H1 (cell line): Measurements from ENCODE around the gene FXYD3. TPM values are rescaled to one million over a fixed set of nuclear protein-coding genes. Genes with fewer than 3 reads are reported as not detected.

ENCODE experiments used
- CTCF ChIA-PET: fragments of 300-600 bp; sonication (Branson Sonifier 250); formaldehyde crosslinking; loops from one replicate; lab custom pipeline; 2021; ENCODE audit not compliant: partially characterized antibody; lab: Charles Lee
- POLR2A ChIA-PET: fragments of 300-600 bp; sonication (Branson Sonifier 250); formaldehyde crosslinking; loops from one replicate; lab custom pipeline; 2021; ENCODE audit warnings: inconsistent platforms; ENCODE audit not compliant: partially characterized antibody; lab: Charles Lee
- DNase-seq, 2 experiments: peaks; one replicate each; pipeline versions ENCODE4 v3.0.0 to v3.0.0-alpha.2; 2010 to 2022; ENCODE audit warnings: low spot score in 2 of 2, low read depth in 1 of 2, mixed read lengths in 1 of 2
- FAIRE-seq: peaks from 2 replicates; lab custom pipeline; 2011; peaks lifted over from hg19 to GRCh38; lab: Jason Lieb, UNC
- H2AFZ ChIP-seq: 2 replicates; pipeline ENCODE4 v1.8.1; 2012; ENCODE audit warnings: low read length, inconsistent platforms
- H2AK5ac ChIP-seq: 2 replicates; pipeline ENCODE4 v1.6.1; 2013; ENCODE audit warnings: low read depth, low read length
- H2BK120ac ChIP-seq: replicated peaks from 2 replicates; pipeline ENCODE3; 2013; ENCODE audit warnings: low read depth, low read length, inconsistent platforms
- H2BK12ac ChIP-seq: 2 replicates; pipeline ENCODE4 v1.6.1; 2013; ENCODE audit warnings: low read depth, low read length
- H2BK15ac ChIP-seq: 2 replicates; pipeline ENCODE4 v1.6.1; 2013; ENCODE audit warnings: low read length
- H2BK20ac ChIP-seq: 2 replicates; pipeline ENCODE4 v1.6.1; 2013; ENCODE audit warnings: low read length
- H2BK5ac ChIP-seq: 2 replicates; pipeline ENCODE4 v1.6.1; 2013; ENCODE audit warnings: low read depth, low read length
- H3K14ac ChIP-seq: 2 replicates; pipeline ENCODE4 v1.6.1; 2013; ENCODE audit warnings: inconsistent platforms; ENCODE audit not compliant: insufficient read length
- H3K18ac ChIP-seq: 2 replicates; pipeline ENCODE4 v1.6.1; 2013; ENCODE audit warnings: low read length; ENCODE audit errors: extremely low read depth
- H3K23ac ChIP-seq: 2 replicates; pipeline ENCODE4 v1.6.1; 2013; ENCODE audit warnings: inconsistent platforms; ENCODE audit not compliant: insufficient read length
- H3K23me2 ChIP-seq: 2 replicates; pipeline ENCODE4 v1.6.1; 2013; ENCODE audit warnings: low read depth, low read length
- H3K27ac ChIP-seq: 2 replicates; pipeline ENCODE4 v1.6.1; 2011; ENCODE audit warnings: low read depth, low read length, inconsistent platforms
- H3K27me3 ChIP-seq, 4 experiments: replicated peaks in 1 of 4; 1 replicate in 1 of 4; 2 replicates in 3 of 4; pipeline versions ENCODE4 v1.6.1 to v1.8.1; 2011 to 2013; ENCODE audit warnings: low read length in 3 of 4, mild to moderate bottlenecking in 3 of 4, inconsistent platforms in 2 of 4, mixed read lengths in 2 of 4, moderate library complexity in 1 of 4; ENCODE audit not compliant: control insufficient read depth in 3 of 4, insufficient read depth in 3 of 4; ENCODE audit errors: extremely low read depth in 1 of 4
- H3K36me3 ChIP-seq, 4 experiments: 2 replicates each; pipeline versions ENCODE4 v1.6.1 to v1.8.1; 2011 to 2013; ENCODE audit warnings: mild to moderate bottlenecking in 4 of 4, low read length in 3 of 4, moderate library complexity in 2 of 4, control low read depth in 1 of 4, inconsistent platforms in 1 of 4; ENCODE audit not compliant: insufficient read depth in 4 of 4, control insufficient read depth in 2 of 4
- H3K4ac ChIP-seq: replicated peaks from 2 replicates; pipeline ENCODE3; 2013; ENCODE audit warnings: low read length, low read depth, mixed read lengths, inconsistent platforms; ENCODE audit not compliant: insufficient read length
- H3K4me1 ChIP-seq, 4 experiments: replicated peaks in 1 of 4; 1 replicate in 1 of 4; 2 replicates in 3 of 4; pipeline versions ENCODE4 v1.6.1 to v1.8.1; 2011 to 2013; ENCODE audit warnings: low read length in 3 of 4, inconsistent platforms in 2 of 4, mixed read lengths in 1 of 4; ENCODE audit not compliant: insufficient read depth in 4 of 4, control insufficient read depth in 3 of 4
- H3K4me2 ChIP-seq, 2 experiments: 2 replicates each; pipeline versions ENCODE4 v1.6.1 to v1.8.1; 2011 to 2013; ENCODE audit warnings: low read depth in 2 of 2, low read length in 2 of 2, control low read depth in 1 of 2, inconsistent platforms in 1 of 2, mild to moderate bottlenecking in 1 of 2; ENCODE audit not compliant: insufficient read depth in 1 of 2
- H3K4me3 ChIP-seq, 4 experiments: fragments of 200-600, 300-600 bp in 1 of 4; sonication (generic), shearing (Covaris generic), sonication (Bioruptor Twin) in 1 of 4; 2 replicates each; pipeline versions ENCODE4 v1.5.1 to v1.8.1; 2011 to 2016; ENCODE audit warnings: low read length in 4 of 4, low read depth in 3 of 4, control low read depth in 2 of 4, inconsistent platforms in 2 of 4, mild to moderate bottlenecking in 2 of 4, mixed read lengths in 1 of 4, moderate library complexity in 1 of 4; ENCODE audit not compliant: insufficient read depth in 2 of 4; ENCODE audit errors: extremely low read depth in 1 of 4
- H3K56ac ChIP-seq: replicated peaks from 2 replicates; pipeline ENCODE3; 2013; ENCODE audit warnings: low read depth, mild to moderate bottlenecking, mixed read lengths, low read length, inconsistent platforms; ENCODE audit not compliant: insufficient read length
- H3K79me1 ChIP-seq: 2 replicates; pipeline ENCODE4 v1.6.1; 2013; ENCODE audit warnings: low read depth, low read length, control low read depth
- H3K79me2 ChIP-seq, 2 experiments: 2 replicates each; pipeline versions ENCODE4 v1.6.1 to v1.8.1; 2012 to 2013; ENCODE audit warnings: low read length in 2 of 2, mild to moderate bottlenecking in 2 of 2, inconsistent platforms in 1 of 2; ENCODE audit not compliant: insufficient read depth in 2 of 2, control insufficient read depth in 1 of 2
- H3K9ac ChIP-seq, 4 experiments: replicated peaks in 1 of 4; 1 replicate in 1 of 4; 2 replicates in 3 of 4; pipeline versions ENCODE4 v1.6.1 to v1.8.1; 2011 to 2013; ENCODE audit warnings: low read depth in 3 of 4, low read length in 3 of 4, control low read depth in 2 of 4, mild to moderate bottlenecking in 2 of 4, moderate library complexity in 2 of 4, inconsistent platforms in 1 of 4; ENCODE audit errors: extremely low read depth in 1 of 4
- H3K9me3 ChIP-seq, 2 experiments: 2 replicates each; pipeline versions ENCODE4 v1.6.1 to v1.8.1; 2012 to 2013; ENCODE audit warnings: mild to moderate bottlenecking in 2 of 2, moderate library complexity in 2 of 2, control low read depth in 1 of 2, inconsistent platforms in 1 of 2, low read depth in 1 of 2, low read length in 1 of 2, mixed read lengths in 1 of 2; ENCODE audit not compliant: insufficient read depth in 2 of 2
- H4K20me1 ChIP-seq, 2 experiments: replicated peaks in 1 of 2; 2 replicates each; pipeline versions ENCODE3 to v1.8.1; 2011 to 2013; ENCODE audit warnings: inconsistent platforms in 2 of 2, low read length in 2 of 2, mild to moderate bottlenecking in 1 of 2; ENCODE audit not compliant: insufficient read depth in 2 of 2, control insufficient read depth in 1 of 2
- H4K5ac ChIP-seq: 2 replicates; pipeline ENCODE4 v1.6.1; 2013; ENCODE audit warnings: low read length, low read depth, mixed read lengths, inconsistent platforms; ENCODE audit not compliant: insufficient read length
- H4K8ac ChIP-seq: 2 replicates; pipeline ENCODE4 v1.8.0; 2013; ENCODE audit warnings: mild to moderate bottlenecking, moderate library complexity, low read length, inconsistent platforms; ENCODE audit not compliant: insufficient read depth; ENCODE audit errors: extremely low read depth
- H4K91ac ChIP-seq: replicated peaks from 2 replicates; pipeline ENCODE3; 2013; ENCODE audit warnings: low read length, mixed read lengths, inconsistent platforms; ENCODE audit not compliant: insufficient read length
- WGBS, 2 experiments: shearing (Covaris generic) in 1 of 2; methylation state at CpG; one replicate each; pipeline versions ENCODE4 v1.1.6 to v1.1.7; 2013 to 2015; ENCODE audit warnings: low lambda C conversion rate in 2 of 2, mixed read lengths in 2 of 2, inconsistent platforms in 1 of 2, low coverage in 1 of 2, missing lambda C conversion rate in 1 of 2; ENCODE audit not compliant: insufficient replicate concordance in 2 of 2, insufficient coverage in 1 of 2, insufficient read length in 1 of 2; ENCODE audit errors: extremely low coverage in 1 of 2, missing lambda C conversion rate in 1 of 2; 5-methylcytosine and 5-hydroxymethylcytosine counted together
- polyA plus RNA-seq, 7 experiments: library from polyadenylated mRNA; depleted of rRNA in 3 of 7; stranded (reverse) in 5 of 7; unstranded in 2 of 7; fragments of >200 nt in 5 of 7; fragments of 200-250 nt in 2 of 7; gene quantifications; 1 replicate in 5 of 7; 2 replicates in 1 of 7; 4 replicates in 1 of 7; pipeline versions ENCODE4 v1.2.1 to v1.2.3, GENCODE V29; 2011 to 2013; ENCODE audit warnings: missing spikeins in 2 of 7, mixed read lengths in 2 of 7
- total RNA-seq: library from RNA; stranded (reverse); fragmentation: NEBNext Ultra II Directional; extraction: Animal tissue kit (Norgen Biotek cat#: 25700); gene quantifications from 2 replicates; pipeline ENCODE4 v1.2.1, GENCODE V29; 2021

FXYD3 gene
- total and polyA plus RNA-seq, 2 of the 8 experiments (the other 6 are each of a cell fraction or from before 2014, with no cell fraction given), result 0.33 TPM; not detected in 1

GRCh38 chr19:35117116-35117515, 1.5 kb downstream of the FXYD3 start:
- no peak overlapping the region for H2BK12ac ChIP-seq
- 72% methylated on average over 8 of the region's 8 CpGs; no CpG with 5 or more reads in 1 of the 2 experiments for WGBS, 2 experiments
- peaks cover 0 to 20% (median 14%) of the 10 kb centered on the region in 4 experiments; a peak in 6 of 7 replicates for H3K4me1 ChIP-seq
- ChIA-PET CTCF (interaction anchor here (0.8 to 6.9 kb wide), 14 partner anchors 8 to 259 kb away, joined by 3 to 154 read pairs (median 6); partner anchors contain the start of genes FXYD1, FXYD5, FXYD7 and LGI4), POLR2A (interaction anchor here (0.9 to 1.8 kb wide), 8 partner anchors 9 to 51 kb away, joined by 3 to 7 read pairs (median 4); partner anchors contain the start of gene FXYD7)
- no peaks in the 10 kb centered on the region for H3K79me1 ChIP-seq
- 0 out of 2 replicates have a peak overlapping the region, but pooled peaks have one; percentile 0 for H3K18ac ChIP-seq
- no peak overlapping the region for H3K4ac ChIP-seq
- no peak overlapping the region for H2BK120ac ChIP-seq
- H4K20me1 ChIP-seq, result no peaks in the 10 kb centered on the region
- H2BK20ac ChIP-seq, result 0 out of 2 replicates have a peak overlapping the region, but pooled peaks have one; percentile 61
- 0 out of 2 replicates have a peak overlapping the region, but pooled peaks have one; percentile 3 for H2AK5ac ChIP-seq
- no peaks in the 10 kb centered on the region for H3K9me3 ChIP-seq
- H3K27me3 ChIP-seq, result peaks cover 0 to 2% (median 0%) of the 10 kb centered on the region in 4 experiments; a peak in 1 of 7 replicates
- H3K4me2 ChIP-seq, result no peak overlapping the region
- H3K36me3 ChIP-seq, result no peaks in the 10 kb centered on the region
- no peak overlapping the region for H4K5ac ChIP-seq
- H4K8ac ChIP-seq, result no peak overlapping the region
- no peak overlapping the region for H3K56ac ChIP-seq
- H3K27ac ChIP-seq, result no peak overlapping the region
- H3K23ac ChIP-seq, result no peak overlapping the region
- H3K79me2 ChIP-seq, result no peaks in the 10 kb centered on the region
- no peak overlapping the region for H3K4me3 ChIP-seq
- H2AFZ ChIP-seq, result no peak overlapping the region
- no peak overlapping the region for H3K9ac ChIP-seq
- H3K23me2 ChIP-seq, result no peaks in the 10 kb centered on the region
- FAIRE-seq, result no peak
- H4K91ac ChIP-seq, result no peak overlapping the region
- DNase-seq, result no peak
- H3K14ac ChIP-seq, result no peak overlapping the region
- no peak overlapping the region for H2BK5ac ChIP-seq
- no peak overlapping the region for H2BK15ac ChIP-seq
